Left ventricle myocardium inferior (tissue), 1 donor: ENCODE data around the gene SLC1A7. TPM values are rescaled to one million over a fixed set of nuclear protein-coding genes. Genes with fewer than 3 reads are reported as not detected.

Experiments used
- DNase-seq: peaks from one replicate; pipeline ENCODE4 v3.0.0-alpha.2; 2020
- H3K27ac ChIP-seq: fragments of 200-600 bp; replicated peaks from 2 replicates; pipeline ENCODE4 v1.8.0; 2021
- H3K27me3 ChIP-seq: fragments of 200-600 bp; 2 replicates; pipeline ENCODE4 v1.8.0; 2021; ENCODE audit warnings: low read depth
- H3K36me3 ChIP-seq: fragments of 200-600 bp; 2 replicates; pipeline ENCODE4 v1.8.0; 2021
- H3K4me1 ChIP-seq: fragments of 200-600 bp; 2 replicates; pipeline ENCODE4 v1.8.0; 2021
- H3K4me3 ChIP-seq: fragments of 200-600 bp; 2 replicates; pipeline ENCODE4 v1.8.0; 2021; ENCODE audit warnings: mild to moderate bottlenecking, moderate library complexity
- H3K9me3 ChIP-seq: fragments of 200-600 bp; replicated peaks from 2 replicates; pipeline ENCODE4 v1.8.0; 2021
- intact Hi-C: fragments of 100-400 bp; cut with micrococcal nuclease; formaldehyde crosslinking; loops from one replicate; pipeline ENCODE4 v1.11.0; 2022
- total RNA-seq: library from RNA; stranded (reverse); fragmentation: NEBNext Ultra II Directional; extraction: Animal tissue kit (Norgen Biotek cat#: 25700); gene quantifications from one replicate; pipeline ENCODE4 v1.2.1, GENCODE V29; 2021
- TF ChIP-seq, protein P1 (sequence below): fragments of 200-600 bp; IDR thresholded peaks from 2 replicates; pipeline ENCODE4 v1.8.0; 2021; ENCODE audit warnings: antibody characterized with exemption, mild to moderate bottlenecking, borderline replicate concordance
- donor health status: DM: no; HTN: yes; CAD: no; lungs with severe emphysema.

Gene SLC1A7
- total RNA-seq, 1 donor from 2014 or later = 0.44 TPM

- no peaks in the 10 kb centered on the region for H3K27me3 ChIP-seq
- H3K36me3 ChIP-seq = no peaks in the 10 kb centered on the region
- intact Hi-C loops = no loop called here
- no peak overlapping the region for H3K4me3 ChIP-seq
- H3K4me1 ChIP-seq = peaks cover 16% of the 10 kb centered on the region
- TF ChIP-seq, protein P1, sequence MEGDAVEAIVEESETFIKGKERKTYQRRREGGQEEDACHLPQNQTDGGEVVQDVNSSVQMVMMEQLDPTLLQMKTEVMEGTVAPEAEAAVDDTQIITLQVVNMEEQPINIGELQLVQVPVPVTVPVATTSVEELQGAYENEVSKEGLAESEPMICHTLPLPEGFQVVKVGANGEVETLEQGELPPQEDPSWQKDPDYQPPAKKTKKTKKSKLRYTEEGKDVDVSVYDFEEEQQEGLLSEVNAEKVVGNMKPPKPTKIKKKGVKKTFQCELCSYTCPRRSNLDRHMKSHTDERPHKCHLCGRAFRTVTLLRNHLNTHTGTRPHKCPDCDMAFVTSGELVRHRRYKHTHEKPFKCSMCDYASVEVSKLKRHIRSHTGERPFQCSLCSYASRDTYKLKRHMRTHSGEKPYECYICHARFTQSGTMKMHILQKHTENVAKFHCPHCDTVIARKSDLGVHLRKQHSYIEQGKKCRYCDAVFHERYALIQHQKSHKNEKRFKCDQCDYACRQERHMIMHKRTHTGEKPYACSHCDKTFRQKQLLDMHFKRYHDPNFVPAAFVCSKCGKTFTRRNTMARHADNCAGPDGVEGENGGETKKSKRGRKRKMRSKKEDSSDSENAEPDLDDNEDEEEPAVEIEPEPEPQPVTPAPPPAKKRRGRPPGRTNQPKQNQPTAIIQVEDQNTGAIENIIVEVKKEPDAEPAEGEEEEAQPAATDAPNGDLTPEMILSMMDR = no peak
- peaks cover 9% of the 10 kb centered on the region for H3K9me3 ChIP-seq
- DNase-seq = no peak
- H3K27ac ChIP-seq = no peak overlapping the region
Observed at GRCh38 chr1:53107570-53108322, 34.7 kb downstream of the SLC1A7 start.

GRCh38 chr1:53107090-53107489, 35.3 kb downstream of the SLC1A7 start:
- TF ChIP-seq, protein P1 = no peak
- Histone ChIP-seq H3K9me3 (peaks cover 3% of the 10 kb centered on the region), H3K36me3 (no peaks in the 10 kb centered on the region), H3K4me3 (no peak overlapping the region), H3K27me3 (no peaks in the 10 kb centered on the region), H3K27ac (no peak overlapping the region), H3K4me1 (peaks cover 16% of the 10 kb centered on the region)
- intact Hi-C loops = no loop called here
- no peak for DNase-seq

DNA sequence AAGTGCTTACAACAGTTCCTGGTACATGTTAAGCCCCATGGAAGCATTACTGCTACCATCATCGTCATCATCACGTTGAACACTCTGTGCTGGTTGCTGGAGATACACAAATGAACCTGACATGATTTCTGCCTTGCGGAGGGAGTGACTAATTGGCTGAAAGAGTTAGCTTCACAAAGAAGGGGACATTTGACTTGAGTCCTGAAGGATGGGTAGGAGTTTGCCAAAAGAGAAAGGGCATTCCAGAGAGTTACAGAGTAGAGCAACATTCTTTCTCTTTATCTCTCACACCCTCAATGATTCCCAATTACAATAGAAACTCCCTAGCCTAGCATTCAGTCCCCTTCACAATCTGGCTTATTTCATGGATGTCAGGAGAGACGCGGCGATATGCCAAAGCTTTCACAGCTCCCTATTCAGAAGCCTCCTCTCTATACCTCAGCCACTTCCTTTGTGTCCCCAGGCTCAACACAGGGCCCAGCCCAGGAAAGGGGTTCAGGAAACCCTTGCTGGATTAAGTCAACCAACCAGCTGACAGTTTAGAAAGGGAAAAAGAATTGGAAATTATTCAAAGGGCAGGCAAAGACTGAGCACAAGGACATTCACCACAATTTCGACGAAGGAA, 38.0 kb downstream of the SLC1A7 start:
- H3K9me3 ChIP-seq = no peaks in the 10 kb centered on the region
- peaks cover 10% of the 10 kb centered on the region for H3K4me1 ChIP-seq
- H3K36me3 ChIP-seq = no peaks in the 10 kb centered on the region
- intact Hi-C loops = no loop called here
- no peak overlapping the region for H3K27ac ChIP-seq
- H3K4me3 ChIP-seq = no peak overlapping the region
- H3K27me3 ChIP-seq = no peaks in the 10 kb centered on the region
- TF ChIP-seq, protein P1 = no peak
- DNase-seq = no peak

- intact Hi-C loops = no loop called here
- no peak overlapping the region for H3K4me3 ChIP-seq
- TF ChIP-seq, protein P1 = no peak
- H3K27me3 ChIP-seq = no peaks in the 10 kb centered on the region
- H3K27ac ChIP-seq = no peak overlapping the region
- H3K36me3 ChIP-seq = no peaks in the 10 kb centered on the region
- no peak for DNase-seq
- no peaks in the 10 kb centered on the region for H3K9me3 ChIP-seq
- peaks cover 21% of the 10 kb centered on the region for H3K4me1 ChIP-seq
Observed at GRCh38 chr1:53094533-53094919, 47.9 kb downstream of the SLC1A7 start.

DNA sequence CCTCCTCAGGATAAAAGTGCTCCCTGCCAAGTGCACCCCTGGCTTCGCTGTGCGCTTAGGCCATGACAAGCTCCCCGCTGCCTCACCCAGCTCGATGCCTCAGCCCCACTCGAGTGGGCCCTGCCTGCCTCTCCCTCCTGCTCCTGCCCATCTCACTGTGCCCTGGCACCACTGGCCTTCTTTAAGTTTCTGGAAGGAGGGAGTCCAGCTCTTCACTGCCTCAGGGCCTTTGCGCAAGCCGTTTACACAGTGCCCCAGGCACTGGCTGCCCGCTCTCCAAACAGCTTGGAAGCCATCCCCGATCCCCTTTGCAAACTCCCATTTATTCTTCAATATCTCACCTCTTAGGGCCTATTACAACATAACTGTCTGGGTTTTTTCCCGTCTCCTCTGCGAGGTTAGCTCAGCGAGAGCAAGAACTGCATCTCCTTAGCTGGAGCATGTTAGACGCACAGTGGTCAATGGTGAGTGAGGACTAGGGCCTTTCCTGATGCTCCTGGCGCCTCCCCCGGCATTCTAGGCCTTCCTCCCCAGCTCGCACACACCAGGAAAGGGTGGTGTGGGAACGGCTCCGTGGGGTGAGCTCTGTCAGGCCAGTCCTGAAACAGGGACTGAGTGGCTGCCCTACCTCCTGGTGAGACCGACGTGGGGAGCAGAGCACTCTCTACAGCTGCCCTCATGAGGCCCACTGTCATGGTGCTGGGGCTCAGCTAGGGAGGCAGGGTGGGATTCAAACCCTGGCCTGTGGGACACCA, 48.5 kb downstream of the SLC1A7 start:
- TF ChIP-seq, protein P1 = no peak
- intact Hi-C loops = no loop called here
- peaks cover 21% of the 10 kb centered on the region for H3K4me1 ChIP-seq
- no peak overlapping the region for H3K4me3 ChIP-seq
- no peaks in the 10 kb centered on the region for H3K36me3 ChIP-seq
- no peak for DNase-seq
- no peaks in the 10 kb centered on the region for H3K9me3 ChIP-seq
- H3K27me3 ChIP-seq = no peaks in the 10 kb centered on the region
- H3K27ac ChIP-seq = no peak overlapping the region
